Coronary artery (tissue), 2 donors: ENCODE data around the gene CDKN1A.
A peak's percentile ranks its signal among the peaks of the same experiment; 100 is the strongest.

Experiments used
- DNase-seq: peaks from one replicate; pipeline ENCODE4 v3.0.0-alpha.2; 2017; ENCODE audit warnings: low spot score
- H3K27ac ChIP-seq, 2 donors: fragments of 200-600 bp; sonication (generic); one replicate each; pipeline ENCODE4 v1.5.1; 2016 to 2019
- H3K4me3 ChIP-seq: fragments of 200-600 bp; sonication (generic); 2 replicates; pipeline ENCODE4 v1.5.1; 2016; ENCODE audit warnings: mild to moderate bottlenecking, moderate library complexity
- CTCF ChIP-seq: fragments of 200-600 bp; sonication (generic); IDR thresholded peaks from one replicate; pipeline ENCODE4 v1.5.1; 2019; ENCODE audit warnings: antibody characterized with exemption

Gene CDKN1A

GRCh38 chr6:36677753-36678487, 594 bp upstream of the CDKN1A start:
- peak overlapping the region; percentile 97 for H3K4me3 ChIP-seq
- TF ChIP-seq CTCF, result no peak
- no peak for DNase-seq
- H3K27ac ChIP-seq, result peak overlapping the region; percentile 100

GRCh38 chr6:36679043-36679833, 724 bp downstream of the CDKN1A start:
- Histone ChIP-seq H3K27ac (peak overlapping the region; percentile 100), H3K4me3 (peak overlapping the region; percentile 97)
- TF ChIP-seq CTCF, result no peak
- DNase-seq, result peak; percentile 96

GRCh38 chr6:36682328-36683144, 4.0 kb downstream of the CDKN1A start:
- Histone ChIP-seq H3K4me3 (peak overlapping the region; percentile 5), H3K27ac (peak overlapping the region; percentile 11 to 44)
- DNase-seq, result no peak
- no peak for TF ChIP-seq CTCF

- peak overlapping the region in 1 of 2 donors; percentile 44 for H3K27ac ChIP-seq
- DNase-seq, result no peak
These were observed 4.7 kb downstream of the CDKN1A start for GRCh38 chr6:36683145-36683655.

GRCh38 chr6:36683656-36684446, 5.3 kb downstream of the CDKN1A start:
- peak; percentile 75 for DNase-seq
- TF ChIP-seq CTCF, result no peak
- Histone ChIP-seq H3K27ac (no peak overlapping the region), H3K4me3 (peak overlapping the region; percentile 5)

More at GRCh38 chr6:36683145-36683655, 4.7 kb downstream of the CDKN1A start:
- H3K4me3 ChIP-seq, result peak overlapping the region; percentile 5
- no peak for TF ChIP-seq CTCF

GRCh38 chr6:36684447-36684812, 5.9 kb downstream of the CDKN1A start:
- H3K27ac ChIP-seq, result no peak overlapping the region
- no peak overlapping the region for H3K4me3 ChIP-seq
- no peak for DNase-seq
- no peak for TF ChIP-seq CTCF
